GM11168 (cell line): ENCODE measurements around the gene WDR33.

Experiments
- in situ Hi-C: fragments of 300-500 bp; cut with MboI; formaldehyde crosslinking; loops from one replicate; pipeline ENCODE4 v1.12.0; 2022; ENCODE audit warnings: low sequenced_read_pairs; ENCODE audit not compliant: unreplicated experiment

Gene WDR33

DNA sequence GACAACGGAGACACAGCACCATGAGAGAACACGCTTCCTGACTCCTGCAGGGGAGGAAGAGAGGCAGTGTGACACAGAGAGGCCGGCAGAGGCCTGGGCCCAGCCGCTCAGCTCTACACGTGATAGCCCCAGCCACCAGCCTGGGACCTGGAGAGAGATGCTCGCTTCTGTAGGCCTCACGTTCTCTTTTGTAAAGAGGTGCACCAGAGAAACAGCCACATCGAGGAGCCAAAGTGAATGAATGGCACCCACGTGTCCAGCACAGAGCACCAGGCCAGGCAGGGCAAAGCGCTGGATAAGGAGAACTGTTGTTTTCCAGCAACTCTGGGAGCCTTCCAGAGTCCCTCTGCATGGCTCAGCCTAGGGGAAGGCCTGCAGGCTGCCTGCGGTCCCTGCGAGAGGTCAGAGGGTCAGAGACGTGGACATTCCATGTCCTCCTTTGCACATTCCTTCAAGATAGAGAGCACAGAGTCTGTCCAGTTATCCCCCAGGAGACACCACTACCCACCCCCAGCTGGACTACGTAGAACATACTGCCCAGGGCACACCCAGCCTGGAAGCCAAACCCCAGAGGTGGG, 149.8 kb downstream of the WDR33 start:
- in situ Hi-C loops, result no loop called here

DNA sequence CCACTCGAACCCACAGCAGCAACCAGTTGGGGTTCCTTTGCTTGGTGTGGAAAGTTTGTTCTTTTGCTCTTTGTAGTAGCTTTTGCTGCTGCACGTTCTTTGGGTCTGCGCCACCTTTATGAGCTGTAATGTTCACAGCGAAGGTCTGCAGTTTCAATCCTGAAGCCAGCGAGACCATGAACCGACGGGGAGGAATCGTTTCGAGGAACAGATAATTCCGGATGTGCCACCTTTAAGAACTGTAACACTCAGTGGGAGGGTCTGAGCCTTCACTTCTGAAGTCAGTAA, 150.7 kb downstream of the WDR33 start:
- in situ Hi-C loops, result no loop called here

DNA sequence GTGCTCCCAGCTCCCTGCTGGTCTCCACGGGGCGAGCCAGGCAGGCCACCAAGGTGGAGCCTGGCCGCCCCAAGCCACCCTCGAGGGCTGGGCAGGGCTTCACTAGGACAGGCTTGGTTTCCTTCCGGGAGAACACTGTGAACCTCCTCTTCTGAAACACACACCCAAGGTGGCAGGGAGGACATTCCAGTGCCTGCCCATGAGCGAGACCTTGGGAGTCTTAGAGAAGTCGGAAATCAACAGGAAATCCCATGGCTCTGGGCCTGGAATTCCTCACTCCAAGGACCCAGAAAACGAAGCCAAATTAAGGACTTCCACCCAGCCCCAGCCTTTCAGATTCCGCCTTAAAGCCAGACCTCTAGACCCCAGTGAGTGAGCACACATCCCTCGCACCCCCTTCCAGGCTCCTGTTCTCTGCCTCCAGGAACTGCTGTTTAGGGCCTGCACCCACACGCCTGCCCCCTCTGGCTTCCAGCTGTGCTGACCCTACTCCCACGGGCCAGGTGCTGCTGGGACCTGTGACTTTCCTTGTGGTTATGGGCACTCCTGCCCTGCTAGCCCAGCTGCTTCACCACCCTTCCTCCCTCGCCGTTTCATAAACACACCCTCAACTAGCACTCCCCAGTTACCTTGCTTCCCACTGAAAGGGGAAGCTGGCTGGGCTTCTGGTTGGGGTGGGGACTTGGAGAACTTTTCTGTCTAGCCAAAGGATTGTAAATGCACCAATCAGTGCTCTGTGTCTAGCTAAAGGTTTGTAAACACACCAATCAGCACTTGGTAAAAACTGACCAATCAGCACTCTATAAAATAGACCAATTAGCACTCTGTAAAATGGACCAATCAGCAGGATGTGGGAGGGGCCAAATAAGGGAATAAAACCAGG, 151.3 kb downstream of the WDR33 start:
- in situ Hi-C loops, result no loop called here

DNA sequence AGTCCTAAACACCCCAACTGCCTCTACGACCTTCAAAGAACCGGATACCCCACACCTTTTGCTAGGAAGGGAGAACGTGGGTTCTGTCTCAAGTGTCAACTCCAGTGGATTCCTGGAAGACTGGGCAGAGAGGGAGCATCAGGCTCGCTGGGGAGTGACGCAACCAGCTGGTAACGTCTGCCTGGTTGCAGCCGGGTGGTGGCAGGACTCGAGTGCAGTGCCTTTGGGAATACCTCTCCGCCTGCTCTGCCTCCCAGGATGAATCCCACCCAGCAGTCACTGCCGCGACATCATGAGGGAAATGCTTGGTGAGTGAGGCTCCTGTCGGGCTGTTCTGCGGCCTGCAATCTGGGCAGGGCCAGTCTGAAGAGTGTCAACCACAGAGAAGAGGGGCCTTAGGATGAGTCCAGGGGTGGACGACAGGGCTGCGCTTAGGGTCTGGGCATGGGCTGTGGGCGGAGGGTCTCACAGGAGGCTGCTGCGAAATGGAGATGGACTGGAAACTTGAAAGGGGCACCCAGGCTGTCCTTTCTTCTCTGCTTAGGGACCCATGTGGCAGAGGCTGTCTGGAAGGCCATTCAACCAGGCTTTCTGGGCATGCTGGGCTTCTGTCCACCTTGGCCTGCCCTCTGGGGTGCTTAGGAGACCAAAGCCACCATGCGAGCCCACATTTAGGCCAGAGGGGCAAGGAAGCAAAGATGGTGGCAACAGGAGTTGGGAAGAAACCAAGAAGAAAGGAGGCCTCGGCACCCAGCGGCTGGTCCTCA, 152.1 kb downstream of the WDR33 start:
- in situ Hi-C loops, result no loop called here

DNA sequence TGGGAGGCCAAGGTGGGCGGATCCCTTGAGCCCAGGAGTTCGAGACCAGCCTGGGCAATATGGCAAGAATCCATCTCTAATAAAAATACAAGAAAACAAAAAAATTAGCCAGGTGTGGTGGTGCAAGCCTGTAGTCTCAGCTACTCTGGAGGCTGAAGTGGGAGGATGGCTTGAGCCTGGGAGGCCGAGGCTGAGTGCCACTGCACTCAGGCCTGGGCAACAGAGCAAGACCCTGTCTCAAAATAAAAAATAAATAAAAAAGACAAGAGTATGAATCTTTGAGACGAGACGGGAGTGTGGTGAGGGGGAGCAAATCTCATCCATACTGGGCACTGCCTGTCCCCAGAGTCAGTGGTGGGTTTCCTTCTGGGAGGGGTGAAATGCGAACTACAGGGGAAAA, 152.8 kb downstream of the WDR33 start:
- in situ Hi-C loops, result no loop called here

DNA sequence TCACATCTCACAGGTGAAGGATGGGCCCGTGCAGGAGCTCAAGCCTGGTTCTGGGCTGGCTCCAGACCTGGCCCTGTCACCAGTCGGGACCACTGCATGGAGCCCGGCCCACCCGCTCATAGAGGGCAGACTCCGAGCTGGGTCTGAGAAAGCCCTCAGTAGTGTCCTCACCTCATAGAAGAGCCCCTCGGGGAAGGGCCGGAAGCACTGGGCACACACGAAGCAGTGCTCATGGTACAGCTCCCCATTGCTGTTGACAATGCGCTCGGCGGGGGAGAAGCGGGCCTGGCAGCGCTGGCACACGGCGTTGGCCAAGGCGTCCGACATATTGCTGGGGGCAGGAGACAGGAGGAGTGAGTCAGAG, 153.8 kb downstream of the WDR33 start:
- in situ Hi-C loops, result no loop called here

DNA sequence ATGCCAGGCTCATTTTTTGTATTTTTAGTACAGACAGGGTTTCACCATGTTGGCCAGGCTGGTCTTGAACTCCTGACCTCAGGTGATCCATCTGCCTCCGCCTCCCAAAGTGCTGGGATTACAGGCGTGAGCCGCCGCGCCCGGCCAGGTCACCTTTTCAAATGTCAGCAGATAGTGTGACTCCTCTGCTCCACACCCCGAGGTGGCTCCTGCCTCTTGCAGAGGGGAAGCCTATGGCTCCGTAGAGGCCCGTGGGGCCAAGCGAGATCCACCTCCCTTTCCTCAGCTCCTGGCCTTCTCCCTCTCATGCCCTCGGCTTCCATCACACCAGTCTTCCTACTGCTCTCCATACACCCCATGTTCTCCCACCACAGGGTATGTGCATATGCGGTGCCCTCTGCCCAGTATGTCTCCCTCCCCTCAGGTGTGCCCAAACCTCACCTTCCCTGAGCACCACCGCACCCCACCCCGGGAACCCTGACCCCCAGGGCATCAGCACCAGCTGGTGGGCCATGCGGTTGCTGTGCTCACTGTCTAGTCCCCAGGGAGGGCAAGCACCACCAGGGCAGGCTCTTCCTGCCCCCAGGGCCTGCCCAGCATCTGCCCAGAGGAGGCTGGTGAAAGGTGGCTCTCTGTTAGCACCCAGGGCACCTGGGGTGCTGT, 154.3 kb downstream of the WDR33 start:
- in situ Hi-C loops, result no loop called here

DNA sequence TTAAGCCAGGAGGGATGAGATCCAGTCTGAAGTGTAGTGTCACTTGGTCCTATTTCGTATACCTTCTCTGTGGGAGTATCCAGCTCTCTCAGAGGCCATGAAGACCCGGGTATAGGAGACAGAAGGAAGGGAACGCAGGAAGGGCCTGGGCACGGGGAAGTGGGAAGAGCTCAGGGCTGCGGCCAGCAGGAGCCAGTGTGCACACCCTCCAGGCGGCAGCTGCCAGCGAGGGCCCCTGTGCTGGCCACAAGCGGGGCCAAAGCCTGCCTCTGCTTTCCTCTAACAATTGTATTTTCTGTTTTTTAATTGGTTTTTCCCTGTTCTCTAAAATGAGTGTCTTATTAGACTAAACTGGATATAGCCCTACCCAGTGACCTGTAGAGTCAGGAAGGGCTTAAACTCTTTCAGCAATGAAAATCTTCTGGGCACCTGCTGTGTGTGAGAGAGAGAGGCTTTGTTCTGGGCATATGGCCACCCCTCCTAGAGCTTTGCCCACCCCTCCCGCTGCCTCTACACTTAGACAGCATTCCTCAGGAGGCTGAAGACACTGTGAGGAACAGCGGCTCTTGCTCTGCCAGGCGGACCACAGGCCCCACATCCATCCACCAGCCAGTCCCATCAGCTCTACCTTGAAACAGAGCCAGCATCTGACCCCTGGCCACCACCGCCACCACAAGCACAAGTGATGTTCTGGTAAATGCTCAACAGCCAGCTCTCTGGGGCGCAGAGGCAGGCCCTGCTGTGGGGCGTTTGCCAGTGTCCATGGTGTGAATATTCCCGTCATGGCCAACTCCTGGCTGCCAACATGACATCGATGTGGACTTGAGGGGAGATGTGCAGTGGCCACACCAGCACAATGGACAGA, 155.5 kb downstream of the WDR33 start:
- in situ Hi-C loops, result no loop called here

DNA sequence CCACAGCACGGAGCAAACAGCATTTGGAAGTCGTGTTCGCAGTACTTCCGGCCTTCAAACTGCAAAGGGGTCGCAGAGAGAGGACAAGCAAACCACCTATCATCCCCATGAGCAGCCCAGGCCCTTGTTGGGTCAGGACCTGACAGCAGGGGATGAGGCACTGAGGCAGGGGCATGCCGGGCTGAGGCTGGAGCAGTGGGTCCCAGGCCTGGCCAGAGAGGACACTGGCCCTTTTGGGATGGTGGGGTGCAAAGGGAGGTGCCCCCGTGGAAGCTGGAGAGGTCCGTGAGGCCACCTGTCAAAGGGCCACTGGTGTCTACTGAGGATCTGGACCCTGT, 156.2 kb downstream of the WDR33 start:
- in situ Hi-C loops, result no loop called here

DNA sequence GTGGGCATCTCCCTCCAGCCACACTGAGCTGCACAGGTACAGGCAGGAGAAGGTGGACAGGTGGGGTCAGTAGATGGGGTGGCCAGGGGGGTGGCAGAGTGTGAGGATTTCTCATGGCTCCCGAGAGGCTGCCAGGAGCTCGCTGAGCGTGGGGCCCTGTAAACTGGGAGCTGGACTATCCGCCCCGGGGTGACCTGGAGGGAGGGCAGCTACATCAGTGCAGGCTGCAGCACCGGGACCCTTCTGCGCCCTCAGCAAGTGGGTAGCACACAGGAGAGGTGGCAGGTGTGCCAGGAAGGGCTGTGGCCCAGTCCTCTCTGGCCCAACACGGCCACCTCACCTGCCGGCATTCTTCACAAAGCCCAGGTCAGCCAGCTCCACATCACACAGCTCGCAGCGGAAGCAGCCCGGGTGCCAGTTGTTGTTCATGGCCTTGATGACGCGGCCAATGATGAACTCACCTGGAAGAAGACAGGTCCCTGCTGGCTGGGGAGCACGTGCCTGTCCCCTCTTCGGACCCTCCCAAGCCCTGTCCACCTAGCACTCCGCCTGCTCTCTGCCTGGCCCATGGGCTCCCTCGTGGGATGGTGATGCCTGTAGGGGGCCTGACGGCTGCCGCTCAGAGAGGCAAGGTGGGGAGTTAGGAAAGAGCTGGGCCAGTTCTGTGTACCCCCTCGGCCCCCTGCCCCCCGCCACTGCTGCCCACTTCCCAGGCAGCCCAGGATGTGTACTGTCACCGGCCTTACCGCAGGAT, 156.7 kb downstream of the WDR33 start:
- in situ Hi-C loops, result no loop called here

DNA sequence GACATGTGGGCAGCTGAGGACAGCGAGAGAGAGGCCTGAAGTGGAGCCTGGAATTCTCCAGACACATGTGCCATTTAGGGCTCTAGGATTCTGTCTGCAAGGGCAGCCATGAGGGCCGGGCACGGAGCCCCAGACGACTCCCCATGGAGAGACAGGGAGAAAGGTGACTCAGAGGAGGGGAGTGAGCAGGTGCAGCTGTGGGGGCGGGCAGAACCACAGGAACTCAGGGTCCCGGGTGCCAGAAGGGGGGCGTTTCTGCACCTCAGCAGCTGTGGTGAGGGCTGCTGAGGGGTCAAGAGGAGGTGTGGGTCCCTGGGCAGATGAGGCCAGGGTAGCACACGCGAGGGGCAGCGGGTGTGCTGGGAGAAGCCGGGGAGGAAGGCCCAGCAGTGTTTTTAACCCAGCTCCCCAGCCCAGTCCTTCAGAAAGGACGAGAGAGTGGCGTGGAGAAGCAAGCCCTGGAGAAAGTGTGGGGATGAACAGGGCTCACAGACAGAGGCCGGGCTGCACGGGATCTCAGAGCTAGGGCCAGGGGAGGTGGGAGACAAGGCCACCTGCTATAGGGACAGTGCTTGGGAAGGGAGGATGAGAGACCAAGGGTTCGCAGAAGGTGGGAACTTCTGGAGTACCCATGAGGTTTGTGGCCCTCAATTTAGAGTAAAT, 157.4 kb downstream of the WDR33 start:
- in situ Hi-C loops, result no loop called here

DNA sequence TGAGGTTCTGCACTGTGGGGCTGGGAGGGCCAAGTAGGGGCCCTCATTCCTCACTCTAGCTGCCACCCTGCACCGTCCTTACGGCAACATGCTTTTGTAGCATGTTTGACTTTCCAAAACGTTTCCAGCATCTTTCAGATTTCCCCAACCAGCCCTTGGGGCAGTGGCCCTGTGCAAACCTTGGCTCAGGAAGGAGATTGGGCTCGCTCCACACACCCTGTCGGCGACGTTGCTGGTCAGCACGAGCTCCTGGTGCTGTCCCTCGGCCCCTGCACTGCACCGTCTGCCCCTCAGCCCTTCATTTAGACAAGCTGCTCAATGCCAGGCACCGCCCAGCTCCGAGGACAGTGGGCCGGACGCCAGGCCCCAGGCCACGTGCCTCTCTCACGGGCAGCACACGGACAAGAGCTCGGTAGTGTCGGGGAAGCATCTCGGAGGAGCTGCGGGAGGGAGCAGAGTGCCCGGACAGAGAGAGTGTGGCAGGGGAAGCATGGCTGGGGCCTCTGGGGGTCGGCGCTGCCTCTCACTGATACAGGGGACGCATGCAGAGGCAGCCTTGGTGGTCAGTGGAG, 158.1 kb downstream of the WDR33 start:
- in situ Hi-C loops, result no loop called here

DNA sequence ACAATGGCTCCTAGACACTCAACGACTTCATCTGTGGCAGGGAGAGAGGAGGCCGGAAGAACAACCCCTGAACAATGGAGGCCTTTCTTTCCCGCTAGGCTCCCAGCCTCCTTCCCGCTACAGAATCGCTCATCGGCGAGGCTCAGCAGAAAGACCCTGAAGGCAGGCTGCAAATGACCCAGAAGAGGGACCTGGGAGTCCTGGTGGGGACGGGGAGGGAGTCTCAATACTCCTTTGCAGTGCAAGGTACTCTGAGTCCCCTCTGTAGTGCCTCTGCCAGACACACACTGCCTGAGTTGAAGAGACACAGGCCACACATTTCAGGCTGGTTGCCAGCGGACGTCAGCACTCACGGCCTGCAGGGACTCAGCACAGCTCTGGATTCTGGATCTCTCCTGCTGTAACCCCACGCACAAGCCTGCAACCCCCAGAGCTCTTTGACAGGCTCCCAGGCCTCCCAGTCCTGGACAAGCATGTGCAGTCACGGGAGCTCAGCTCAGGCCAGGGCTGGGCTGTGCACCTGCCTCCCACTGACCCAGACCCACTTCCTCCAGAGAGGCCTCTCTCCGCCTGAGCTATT, 158.9 kb downstream of the WDR33 start:
- in situ Hi-C loops, result no loop called here

DNA sequence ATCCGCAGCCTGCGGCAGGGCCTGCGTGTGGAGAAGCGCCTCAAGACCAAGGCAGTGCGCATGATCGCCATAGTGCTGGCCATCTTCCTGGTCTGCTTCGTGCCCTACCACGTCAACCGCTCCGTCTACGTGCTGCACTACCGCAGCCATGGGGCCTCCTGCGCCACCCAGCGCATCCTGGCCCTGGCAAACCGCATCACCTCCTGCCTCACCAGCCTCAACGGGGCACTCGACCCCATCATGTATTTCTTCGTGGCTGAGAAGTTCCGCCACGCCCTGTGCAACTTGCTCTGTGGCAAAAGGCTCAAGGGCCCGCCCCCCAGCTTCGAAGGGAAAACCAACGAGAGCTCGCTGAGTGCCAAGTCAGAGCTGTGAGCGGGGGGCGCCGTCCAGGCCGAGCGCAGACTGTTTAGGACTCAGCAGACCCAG, 159.6 kb downstream of the WDR33 start:
- in situ Hi-C loops, result no loop called here
